ENCODE measurements around the gene RAP1GAP.

GRCh38 chr1:21579791-21580190, 89.4 kb downstream of the RAP1GAP start:
- TF ChIP-seq EZH2 (IDR thresholded peaks at IDR 0.05; ENCODE audit: borderline replicate concordance, low read depth, low read length, severe bottlenecking) = no peak
- TF ChIP-seq, protein P1, sequence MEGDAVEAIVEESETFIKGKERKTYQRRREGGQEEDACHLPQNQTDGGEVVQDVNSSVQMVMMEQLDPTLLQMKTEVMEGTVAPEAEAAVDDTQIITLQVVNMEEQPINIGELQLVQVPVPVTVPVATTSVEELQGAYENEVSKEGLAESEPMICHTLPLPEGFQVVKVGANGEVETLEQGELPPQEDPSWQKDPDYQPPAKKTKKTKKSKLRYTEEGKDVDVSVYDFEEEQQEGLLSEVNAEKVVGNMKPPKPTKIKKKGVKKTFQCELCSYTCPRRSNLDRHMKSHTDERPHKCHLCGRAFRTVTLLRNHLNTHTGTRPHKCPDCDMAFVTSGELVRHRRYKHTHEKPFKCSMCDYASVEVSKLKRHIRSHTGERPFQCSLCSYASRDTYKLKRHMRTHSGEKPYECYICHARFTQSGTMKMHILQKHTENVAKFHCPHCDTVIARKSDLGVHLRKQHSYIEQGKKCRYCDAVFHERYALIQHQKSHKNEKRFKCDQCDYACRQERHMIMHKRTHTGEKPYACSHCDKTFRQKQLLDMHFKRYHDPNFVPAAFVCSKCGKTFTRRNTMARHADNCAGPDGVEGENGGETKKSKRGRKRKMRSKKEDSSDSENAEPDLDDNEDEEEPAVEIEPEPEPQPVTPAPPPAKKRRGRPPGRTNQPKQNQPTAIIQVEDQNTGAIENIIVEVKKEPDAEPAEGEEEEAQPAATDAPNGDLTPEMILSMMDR (IDR thresholded peaks at IDR 0.05; ENCODE audit: borderline replicate concordance, extremely low read depth, low read length, poor library complexity, severe bottlenecking) = no peak
